ENCODE data around the gene NLK. TPM values are rescaled to one million over a fixed set of nuclear protein-coding genes. Genes with fewer than 3 reads are reported as not detected.
"Not testable (repeated sequence)": the region's sequence is repeated elsewhere in the genome, so short reads cannot be mapped to it uniquely, and the experiment has no call there.

NLK gene
- total RNA-seq, 1 experiment from 2014 or later: 14.3 TPM

GRCh38 chr17:28072936-28073533, 30.6 kb downstream of the NLK start:
- no peak for DNase-seq (ENCODE audit: low read depth)

GRCh38 chr17:28074010-28074409, 31.5 kb downstream of the NLK start:
- no peak for DNase-seq (ENCODE audit: low read depth)

GRCh38 chr17:28076144-28076543, 33.7 kb downstream of the NLK start:
- no peak for DNase-seq (ENCODE audit: low read depth)

- DNase-seq (ENCODE audit: low read depth): not testable (repeated sequence)
These were observed 34.7 kb downstream of the NLK start for GRCh38 chr17:28077140-28077539.

- DNase-seq (ENCODE audit: low read depth): no peak
These were observed 36.1 kb downstream of the NLK start for GRCh38 chr17:28078341-28079229.

- DNase-seq (ENCODE audit: low read depth): no peak
These were observed 39.0 kb downstream of the NLK start for GRCh38 chr17:28081467-28081866.

GRCh38 chr17:28085766-28086165, 43.3 kb downstream of the NLK start:
- DNase-seq (ENCODE audit: low read depth): no peak

GRCh38 chr17:28086519-28086918, 44.0 kb downstream of the NLK start:
- DNase-seq (ENCODE audit: low read depth): peak; percentile 32

- no peak for DNase-seq (ENCODE audit: low read depth)
These were observed 45.3 kb downstream of the NLK start for GRCh38 chr17:28087743-28088142.

GRCh38 chr17:28090551-28090950, 48.1 kb downstream of the NLK start:
- DNase-seq (ENCODE audit: low read depth): no peak

GRCh38 chr17:28092088-28092487, 49.6 kb downstream of the NLK start:
- no peak for DNase-seq (ENCODE audit: low read depth)

- no peak for DNase-seq (ENCODE audit: low read depth)
These were observed 51.7 kb downstream of the NLK start for GRCh38 chr17:28093999-28094716.

GRCh38 chr17:28096756-28097155, 54.3 kb downstream of the NLK start:
- no peak for DNase-seq (ENCODE audit: low read depth)

- DNase-seq (ENCODE audit: low read depth): no peak
These were observed 54.8 kb downstream of the NLK start for GRCh38 chr17:28097254-28097653.

GRCh38 chr17:28097901-28098300, 55.4 kb downstream of the NLK start:
- no peak for DNase-seq (ENCODE audit: low read depth)

GRCh38 chr17:28098591-28098990, 56.1 kb downstream of the NLK start:
- DNase-seq (ENCODE audit: low read depth): not testable (repeated sequence)

- no peak for DNase-seq (ENCODE audit: low read depth)
These were observed 57.8 kb downstream of the NLK start for GRCh38 chr17:28100251-28100650.

GRCh38 chr17:28100936-28101335, 58.5 kb downstream of the NLK start:
- DNase-seq (ENCODE audit: low read depth): no peak

- no peak for DNase-seq (ENCODE audit: low read depth)
These were observed 59.4 kb downstream of the NLK start for GRCh38 chr17:28101919-28102318.

GRCh38 chr17:28105501-28105900, 63.0 kb downstream of the NLK start:
- no peak for DNase-seq (ENCODE audit: low read depth)

- DNase-seq (ENCODE audit: low read depth): no peak
These were observed 67.7 kb downstream of the NLK start for GRCh38 chr17:28110184-28110583.

- DNase-seq (ENCODE audit: low read depth): no peak
These were observed 69.7 kb downstream of the NLK start for GRCh38 chr17:28112181-28112580.

- peak; percentile 1 for DNase-seq (ENCODE audit: low read depth)
These were observed 70.1 kb downstream of the NLK start for GRCh38 chr17:28112606-28113005.
